Melanocyte of skin (primary cell): ENCODE data around the gene TBC1D3. TPM values are rescaled to one million over a fixed set of nuclear protein-coding genes. Genes with fewer than 3 reads are reported as not detected.

Experiments used
- small RNA-seq, 2 donors: library from RNA; depleted of rRNA; stranded (forward); fragments of <200 nt; gene quantifications; one replicate each; pipeline ENCODE3, GENCODE V24; 2012
- total RNA-seq, 2 donors: library from RNA; depleted of rRNA; stranded (reverse); fragments of >200 nt; gene quantifications; 2 replicates each; pipeline ENCODE4 v1.2.3, GENCODE V29; 2012

TBC1D3 gene
- total RNA-seq: not detected

GRCh38 chr17:38192455-38192854 lies at the start of gene TBC1D3:
TBC1D3 (minus strand) TSS chr17:38192555; CDS start chr17:38191029, 1,526 bp downstream.

Small RNA genes within 50 kb of the gene (small RNA-seq; reads per million reads assigned to genes)
- gene RF00019 (0 reads per million in 2 donors), gene RNA5SP526 (0 reads per million in 2 donors)

Other genes starting within 250 kb of the TBC1D3 start
- gene TBC1D3L, start 203.5 kb downstream of the TBC1D3 start, total RNA-seq: 1 to 10 TPM in 1 of 2 donors, under 1 TPM in 1; 0.67 to 3.8 TPM
- under 1 TPM; 0.34 to 1.00 TPM for gene TBC1D3D, start 188.6 kb downstream of the TBC1D3 start, total RNA-seq
- gene TBC1D3C, start 123.9 kb downstream of the TBC1D3 start, total RNA-seq: not detected
- under 1 TPM in 1 of 2 donors, not detected in 1; 0.67 TPM for gene TBC1D3E, start 64.6 kb downstream of the TBC1D3 start, total RNA-seq
- 10 to 100 TPM; 24.1 to 37.6 TPM for gene MRPL45, start 104.6 kb upstream of the TBC1D3 start, total RNA-seq
- under 1 TPM in 1 of 2 donors, not detected in 1; under 0.01 TPM for gene GPR179, start 151.4 kb upstream of the TBC1D3 start, total RNA-seq
- 10 to 100 TPM; 14.0 to 20.0 TPM for gene SOCS7, start 159.3 kb upstream of the TBC1D3 start, total RNA-seq
- 1 to 10 TPM; 6.0 to 10.0 TPM for gene ARHGAP23, start 235.9 kb upstream of the TBC1D3 start, total RNA-seq